ENCODE data around the gene SANBR. TPM values are rescaled to one million over a fixed set of nuclear protein-coding genes. Genes with fewer than 3 reads are reported as not detected.

The SANBR gene
- total RNA-seq = 8.5 and 10.4 TPM in 2 replicates

GRCh38 chr2:61065714-61066709, at the start of gene SANBR:
Gene SANBR (plus strand): TSS chr2:61065871. CDS start chr2:61070351, 4,480 bp downstream.

DNA sequence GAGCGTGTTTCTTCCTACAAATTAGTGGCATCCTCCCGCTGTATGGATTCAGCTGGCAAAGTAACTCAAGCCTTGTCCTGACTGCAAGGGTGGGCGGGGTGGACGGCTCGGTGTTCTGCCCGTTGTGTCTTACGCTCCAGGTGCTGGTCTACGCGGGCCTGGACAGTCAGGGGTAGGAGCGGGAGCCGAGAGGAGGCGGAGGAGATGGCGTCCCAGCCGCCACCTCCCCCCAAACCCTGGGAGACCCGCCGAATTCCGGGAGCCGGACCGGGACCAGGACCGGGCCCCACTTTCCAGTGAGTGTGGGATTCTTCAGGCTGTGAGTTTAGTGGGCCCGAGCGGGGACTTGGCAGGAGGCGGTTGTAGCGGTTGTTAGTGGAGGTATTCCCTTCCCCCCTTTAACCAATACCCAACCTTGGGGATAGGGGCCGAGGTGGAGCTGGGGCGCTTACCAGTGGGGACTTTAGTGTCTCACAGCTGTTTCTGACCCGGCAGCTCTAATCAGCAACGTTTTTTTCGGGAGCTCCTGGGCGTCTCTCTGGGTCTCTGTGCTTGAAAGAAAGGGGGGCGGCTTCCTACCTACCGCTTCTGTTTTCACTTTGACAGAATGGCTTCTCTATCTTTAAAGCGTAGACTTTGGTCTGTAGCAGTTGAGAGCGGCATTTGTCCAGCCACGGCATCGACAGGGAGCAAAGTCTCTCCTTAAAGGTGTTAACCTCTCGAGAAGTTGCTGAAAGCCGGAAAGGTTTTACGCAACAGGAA, 47.9 kb upstream of the SANBR start, which contains the start of the genes PEX13 and PUS10:
Gene PEX13 (plus strand): TSS at position 165 of the 762 bp plus-strand sequence. CDS start 40 bp downstream, at position 205.
Gene PUS10 (minus strand): TSS at position 700 of the 762 bp plus-strand sequence. CDS start 6,365 bp downstream, outside the sequence.

Other genes with a start within 250 kb of the SANBR start
- 3.3 and 4.5 TPM in 2 replicates for gene REL, start 184.3 kb upstream of the SANBR start, total RNA-seq
- gene PEX13, start 48.2 kb upstream of the SANBR start, total RNA-seq = 15.4 and 22.9 TPM in 2 replicates
- gene PUS10, start 47.6 kb upstream of the SANBR start, total RNA-seq = 6.2 and 8.2 TPM in 2 replicates
- gene C2orf74, start 96.3 kb downstream of the SANBR start, total RNA-seq = 2.9 and 6.5 TPM in 2 replicates

All from subcutaneous preadipocyte (primary cell).